Ascending aorta (tissue), 2 donors: Measurements from ENCODE around the gene FAIM. TPM values are rescaled to one million over a fixed set of nuclear protein-coding genes. Genes with fewer than 3 reads are reported as not detected.

Experiments used
- DNase-seq, 2 donors: peaks; one replicate each; pipeline ENCODE4 v3.0.0-alpha.2; 2019; ENCODE audit warnings: low spot score in 2 of 2
- H3K27ac ChIP-seq, 2 donors: fragments of 200-600 bp; sonication (generic); one replicate each; pipeline ENCODE4 v1.5.1; 2016 to 2017; ENCODE audit warnings: mild to moderate bottlenecking in 1 of 2
- H3K27me3 ChIP-seq: fragments of 200-600 bp; sonication (generic); one replicate; pipeline ENCODE4 v1.5.1; 2017
- H3K36me3 ChIP-seq, 2 donors: fragments of 200-600 bp; sonication (generic); one replicate each; pipeline ENCODE4 v1.5.1; 2016
- H3K4me1 ChIP-seq, 2 donors: fragments of 200-600 bp; sonication (generic); one replicate each; pipeline ENCODE4 v1.5.1; 2016 to 2017; ENCODE audit warnings: mild to moderate bottlenecking in 1 of 2
- H3K4me3 ChIP-seq, 2 donors: fragments of 200-600 bp; sonication (generic); one replicate each; pipeline ENCODE4 v1.5.1; 2016 to 2017; ENCODE audit warnings: mild to moderate bottlenecking in 1 of 2
- H3K9me3 ChIP-seq, 2 donors: fragments of 200-600 bp; sonication (generic); one replicate each; pipeline ENCODE4 v1.5.1; 2016
- intact Hi-C: fragments of 100-400 bp; cut with DNase I; formaldehyde crosslinking; loops from one replicate; pipeline ENCODE4 v1.15.1; 2023
- total RNA-seq: library from RNA; depleted of rRNA; stranded (reverse); fragments of >200 nt; gene quantifications from one replicate; pipeline ENCODE4 v1.1.0, GENCODE V29; 2016
- TF ChIP-seq, protein P1 (sequence below), 3 experiments: fragments of 200-600 bp in 2 of 3; fragments of 450-650 bp in 1 of 3; sonication (generic) in 2 of 3; IDR thresholded peaks; one replicate each; pipeline ENCODE4 v1.5.1; 2016 to 2019; ENCODE audit warnings: antibody characterized with exemption in 3 of 3, mild to moderate bottlenecking in 1 of 3, moderate library complexity in 1 of 3

The FAIM gene
- total RNA-seq, 1 donor from 2014 or later, result 13.5 TPM

DNA sequence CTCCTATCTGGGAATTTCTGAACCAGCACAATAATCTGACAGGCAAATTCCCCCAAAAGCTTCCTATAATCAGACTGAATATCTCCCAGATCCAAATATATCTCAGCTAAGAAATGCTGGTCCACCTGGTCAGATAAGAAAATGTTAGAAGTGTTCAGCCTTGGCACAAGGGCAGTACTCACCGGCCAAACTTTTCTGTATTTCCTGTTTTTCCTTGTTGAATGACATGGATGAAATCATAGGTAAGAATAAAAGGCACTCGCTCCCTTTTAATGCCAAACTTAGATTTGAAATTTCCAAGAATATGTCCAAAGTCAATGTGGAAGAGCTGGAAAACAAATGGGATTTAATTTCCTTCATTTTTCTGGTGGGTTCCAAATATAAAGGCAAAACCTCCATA is 48.9 kb downstream of the FAIM start:
- peaks cover 18 to 44% of the 10 kb centered on the region in 2 donors for H3K36me3 ChIP-seq
- H3K9me3 ChIP-seq, result no peaks in the 10 kb centered on the region
- no peak for DNase-seq
- H3K27ac ChIP-seq, result no peak overlapping the region
- no peak overlapping the region for H3K4me3 ChIP-seq
- H3K27me3 ChIP-seq, result no peaks in the 10 kb centered on the region
- TF ChIP-seq, protein P1, sequence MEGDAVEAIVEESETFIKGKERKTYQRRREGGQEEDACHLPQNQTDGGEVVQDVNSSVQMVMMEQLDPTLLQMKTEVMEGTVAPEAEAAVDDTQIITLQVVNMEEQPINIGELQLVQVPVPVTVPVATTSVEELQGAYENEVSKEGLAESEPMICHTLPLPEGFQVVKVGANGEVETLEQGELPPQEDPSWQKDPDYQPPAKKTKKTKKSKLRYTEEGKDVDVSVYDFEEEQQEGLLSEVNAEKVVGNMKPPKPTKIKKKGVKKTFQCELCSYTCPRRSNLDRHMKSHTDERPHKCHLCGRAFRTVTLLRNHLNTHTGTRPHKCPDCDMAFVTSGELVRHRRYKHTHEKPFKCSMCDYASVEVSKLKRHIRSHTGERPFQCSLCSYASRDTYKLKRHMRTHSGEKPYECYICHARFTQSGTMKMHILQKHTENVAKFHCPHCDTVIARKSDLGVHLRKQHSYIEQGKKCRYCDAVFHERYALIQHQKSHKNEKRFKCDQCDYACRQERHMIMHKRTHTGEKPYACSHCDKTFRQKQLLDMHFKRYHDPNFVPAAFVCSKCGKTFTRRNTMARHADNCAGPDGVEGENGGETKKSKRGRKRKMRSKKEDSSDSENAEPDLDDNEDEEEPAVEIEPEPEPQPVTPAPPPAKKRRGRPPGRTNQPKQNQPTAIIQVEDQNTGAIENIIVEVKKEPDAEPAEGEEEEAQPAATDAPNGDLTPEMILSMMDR (IDR thresholded peaks at IDR 0.05), result no peak
- intact Hi-C loops, result no loop called here
- no peaks in the 10 kb centered on the region for H3K4me1 ChIP-seq

DNA sequence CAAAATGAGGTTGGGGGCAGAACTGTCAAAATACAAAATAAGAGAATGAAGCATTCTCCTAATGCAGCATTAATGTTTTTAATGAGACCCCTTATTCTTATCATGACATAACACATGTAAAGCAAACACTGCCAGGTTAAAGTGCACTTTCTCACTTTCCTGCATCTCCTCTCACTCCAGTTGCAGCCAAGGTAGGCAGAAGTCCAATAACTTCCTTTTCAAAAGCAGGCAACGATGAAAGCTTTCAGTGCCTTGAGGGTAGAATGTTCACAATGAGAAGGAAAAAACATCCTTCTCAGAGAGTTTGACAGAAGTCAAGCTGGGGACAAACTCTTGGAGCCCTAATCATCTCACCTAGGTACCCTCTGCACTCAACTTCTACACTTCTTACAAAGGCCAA is 59.5 kb downstream of the FAIM start:
- TF ChIP-seq, protein P1 (IDR thresholded peaks at IDR 0.05), result no peak
- Histone ChIP-seq H3K36me3 (peaks cover 20 to 28% of the 10 kb centered on the region in 2 donors), H3K9me3 (no peaks in the 10 kb centered on the region), H3K4me3 (no peak overlapping the region), H3K27ac (no peak overlapping the region), H3K27me3 (no peaks in the 10 kb centered on the region), H3K4me1 (peaks cover 0 to 9% of the 10 kb centered on the region in 2 donors)
- intact Hi-C loops, result no loop called here
- DNase-seq, result no peak

DNA sequence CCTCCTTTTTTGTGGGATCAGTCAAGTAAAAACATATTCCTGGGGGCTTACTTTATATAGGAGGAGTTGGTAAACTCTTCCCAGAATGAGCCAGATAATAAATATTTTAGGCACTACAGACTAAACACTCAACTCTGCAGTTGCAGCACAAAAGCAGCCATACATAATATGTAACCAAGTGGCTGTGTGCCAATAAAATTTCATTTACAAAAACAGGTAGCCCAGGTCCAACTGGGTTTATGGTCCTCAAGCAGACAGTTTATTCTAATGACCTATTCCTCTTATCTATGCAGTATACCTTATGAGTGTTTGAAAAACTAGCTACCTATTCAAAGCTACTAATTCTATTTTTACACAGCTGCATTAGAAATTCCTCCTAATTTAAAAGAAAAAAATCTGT is 61.8 kb downstream of the FAIM start:
- intact Hi-C loops, result no loop called here
- peaks cover 6 to 23% of the 10 kb centered on the region in 2 donors for H3K36me3 ChIP-seq
- no peak overlapping the region for H3K27ac ChIP-seq
- DNase-seq, result no peak
- H3K27me3 ChIP-seq, result no peaks in the 10 kb centered on the region
- H3K9me3 ChIP-seq, result peaks cover 5 to 12% of the 10 kb centered on the region in 2 donors
- H3K4me1 ChIP-seq, result peaks cover 0 to 9% of the 10 kb centered on the region in 2 donors
- TF ChIP-seq, protein P1 (IDR thresholded peaks at IDR 0.05), result no peak
- H3K4me3 ChIP-seq, result no peak overlapping the region

DNA sequence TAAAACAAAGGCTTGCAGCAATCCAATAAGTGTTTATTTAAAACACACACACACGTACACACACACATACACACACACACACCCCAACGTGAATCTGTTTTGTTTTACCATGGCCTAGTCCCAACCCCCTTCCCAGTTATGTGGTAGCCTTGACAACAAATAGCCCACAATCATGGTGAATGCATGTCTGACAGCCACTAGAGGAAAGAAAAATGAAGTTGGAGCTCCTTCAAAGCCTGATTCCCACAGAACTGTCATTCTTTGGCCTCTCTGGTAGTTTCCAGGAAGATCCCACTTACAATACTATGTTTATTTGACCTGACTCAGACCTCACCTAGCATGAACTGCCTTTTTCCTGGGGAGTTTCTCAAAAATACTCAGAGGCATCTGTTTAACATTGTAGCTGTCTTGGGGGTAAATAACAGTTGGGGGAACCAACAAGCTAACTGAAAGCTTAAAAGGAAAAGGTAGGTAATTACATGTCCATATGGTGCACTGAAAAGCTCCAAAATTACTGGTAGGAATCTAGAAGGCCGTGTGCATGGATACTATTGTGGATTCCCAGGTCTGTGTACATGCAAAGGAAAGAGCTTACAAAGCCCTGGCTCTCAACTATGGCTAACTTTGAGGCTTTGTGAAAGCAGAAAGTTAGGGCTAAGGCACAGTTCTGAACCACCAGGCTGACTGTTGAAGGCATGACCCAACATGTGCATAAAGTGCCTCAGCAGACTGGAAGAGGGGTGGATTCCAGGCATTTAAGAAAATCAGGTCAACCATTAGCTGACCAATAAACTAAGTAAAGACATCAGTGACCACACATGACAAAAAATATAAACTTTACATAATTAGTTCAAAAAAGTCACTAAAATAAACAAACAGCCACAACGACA is 65.3 kb downstream of the FAIM start:
- H3K36me3 ChIP-seq, result peaks cover 14 to 39% of the 10 kb centered on the region in 2 donors
- TF ChIP-seq, protein P1 (IDR thresholded peaks at IDR 0.05), result no peak
- no peak for DNase-seq
- H3K27me3 ChIP-seq, result no peaks in the 10 kb centered on the region
- no peak overlapping the region for H3K4me3 ChIP-seq
- H3K4me1 ChIP-seq, result peaks cover 0 to 9% of the 10 kb centered on the region in 2 donors
- peaks cover 10 to 21% of the 10 kb centered on the region in 2 donors for H3K9me3 ChIP-seq
- intact Hi-C loops, result no loop called here
- H3K27ac ChIP-seq, result no peak overlapping the region

DNA sequence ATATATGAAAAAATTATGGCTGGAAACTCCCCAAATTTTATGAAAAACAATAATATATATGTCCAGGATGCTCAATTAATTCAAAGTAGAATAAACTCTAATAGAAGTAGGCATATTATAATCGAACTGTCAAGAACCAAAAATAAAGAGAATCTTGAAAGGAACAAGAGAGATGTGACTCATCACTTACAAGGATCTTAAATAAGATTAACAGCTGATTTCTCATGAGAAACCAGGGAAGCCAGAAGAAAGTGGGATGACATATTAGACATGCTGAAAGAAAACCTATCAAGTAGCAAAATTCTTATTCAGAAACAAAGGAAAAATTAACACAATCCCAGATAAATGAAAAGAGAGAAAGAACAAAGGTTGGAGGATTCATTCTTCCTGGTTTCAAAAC is 66.8 kb downstream of the FAIM start:
- TF ChIP-seq, protein P1 (IDR thresholded peaks at IDR 0.05), result no peak
- Histone ChIP-seq H3K4me3 (no peak overlapping the region), H3K9me3 (peaks cover 10 to 21% of the 10 kb centered on the region in 2 donors), H3K27ac (no peak overlapping the region), H3K4me1 (peaks cover 0 to 9% of the 10 kb centered on the region in 2 donors), H3K27me3 (no peaks in the 10 kb centered on the region), H3K36me3 (peaks cover 15 to 36% of the 10 kb centered on the region in 2 donors)
- no peak for DNase-seq
- intact Hi-C loops, result no loop called here
